Measurements from ENCODE around the gene FCER1G.

FCER1G gene

GRCh38 chr1:161266836-161267235 lies 51.7 kb downstream of the FCER1G start:
- DNase-seq = no peak

- no peak for DNase-seq
Measured at GRCh38 chr1:161267321-161267720, 52.2 kb downstream of the FCER1G start.
